Measurements from ENCODE around the gene SHISA2.

The SHISA2 gene

GRCh38 chr13:26060357-26060756 lies 8.5 kb upstream of the SHISA2 start:
- TF ChIP-seq YY1 (IDR thresholded peaks at IDR 0.05; ENCODE audit: low read depth) (no peak), RAD21 (IDR thresholded peaks at IDR 0.05; ENCODE audit: low read depth) (no peak), TCF12 (IDR thresholded peaks at IDR 0.05; ENCODE audit: low read depth) (no peak), CEBPB (IDR thresholded peaks at IDR 0.05) (no peak), MAX (IDR thresholded peaks at IDR 0.05) (no peak), CREB1 (IDR thresholded peaks at IDR 0.05; ENCODE audit: low read depth) (no peak), EGR1 (IDR thresholded peaks at IDR 0.05) (no peak), REST (IDR thresholded peaks at IDR 0.05; ENCODE audit: low read depth) (no peak), TEAD4 (IDR thresholded peaks at IDR 0.05) (no peak), FOXM1 (IDR thresholded peaks at IDR 0.05; ENCODE audit: borderline replicate concordance, low read depth) (no peak), TAF1 (IDR thresholded peaks at IDR 0.05; ENCODE audit: low read depth) (no peak), NFIC (IDR thresholded peaks at IDR 0.05) (no peak)

- TF ChIP-seq TAF1 (IDR thresholded peaks at IDR 0.05; ENCODE audit: low read depth) (no peak), CEBPB (IDR thresholded peaks at IDR 0.05) (no peak), NFIC (IDR thresholded peaks at IDR 0.05) (no peak), USF1 (IDR thresholded peaks at IDR 0.05) (no peak), TEAD4 (IDR thresholded peaks at IDR 0.05) (no peak), CREB1 (IDR thresholded peaks at IDR 0.05; ENCODE audit: low read depth) (no peak), MAX (IDR thresholded peaks at IDR 0.05) (no peak)
Observed at GRCh38 chr13:26058704-26059103, 6.9 kb upstream of the SHISA2 start.

DNA sequence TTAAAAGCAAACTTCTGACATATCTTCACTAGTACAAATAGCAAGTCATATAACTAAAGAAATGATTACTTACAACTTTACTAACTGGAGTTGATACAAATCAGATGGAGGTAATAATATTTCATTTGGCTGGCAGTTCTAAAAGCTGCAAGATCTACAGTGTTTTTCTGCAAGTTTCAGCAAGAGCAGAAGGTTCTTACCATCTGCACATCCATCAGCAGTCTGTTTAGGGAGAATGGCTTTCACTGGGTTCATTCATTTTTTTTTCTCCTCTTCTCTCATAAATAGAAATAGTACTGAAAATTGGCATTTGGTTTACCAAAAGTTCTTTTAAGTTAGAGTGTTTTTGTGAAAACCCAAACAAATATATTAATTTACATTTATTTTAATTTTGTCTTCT lies 3.1 kb upstream of the SHISA2 start:
- no peak for TF ChIP-seq CEBPB (IDR thresholded peaks at IDR 0.05)
- TF ChIP-seq ZBTB7A (IDR thresholded peaks at IDR 0.05; ENCODE audit: low read depth) = no peak
- TF ChIP-seq CREB1 (IDR thresholded peaks at IDR 0.05; ENCODE audit: low read depth) = no peak
- TF ChIP-seq TAF1 (IDR thresholded peaks at IDR 0.05; ENCODE audit: low read depth) = no peak
- TF ChIP-seq FOXM1 (IDR thresholded peaks at IDR 0.05; ENCODE audit: borderline replicate concordance, low read depth) = no peak
- no peak for TF ChIP-seq TCF12 (IDR thresholded peaks at IDR 0.05; ENCODE audit: low read depth)
- no peak for TF ChIP-seq MAX (IDR thresholded peaks at IDR 0.05)
- TF ChIP-seq TEAD4 (IDR thresholded peaks at IDR 0.05) = no peak
- no peak for TF ChIP-seq EGR1 (IDR thresholded peaks at IDR 0.05)
- TF ChIP-seq USF1 (IDR thresholded peaks at IDR 0.05) = no peak
- no peak for TF ChIP-seq EP300 (IDR thresholded peaks at IDR 0.05; ENCODE audit: borderline replicate concordance)
- no peak for TF ChIP-seq NFIC (IDR thresholded peaks at IDR 0.05)
- TF ChIP-seq REST (IDR thresholded peaks at IDR 0.05; ENCODE audit: low read depth) = no peak
- TF ChIP-seq YY1 (IDR thresholded peaks at IDR 0.05; ENCODE audit: low read depth) = no peak
- no peak for TF ChIP-seq RAD21 (IDR thresholded peaks at IDR 0.05; ENCODE audit: low read depth)

DNA sequence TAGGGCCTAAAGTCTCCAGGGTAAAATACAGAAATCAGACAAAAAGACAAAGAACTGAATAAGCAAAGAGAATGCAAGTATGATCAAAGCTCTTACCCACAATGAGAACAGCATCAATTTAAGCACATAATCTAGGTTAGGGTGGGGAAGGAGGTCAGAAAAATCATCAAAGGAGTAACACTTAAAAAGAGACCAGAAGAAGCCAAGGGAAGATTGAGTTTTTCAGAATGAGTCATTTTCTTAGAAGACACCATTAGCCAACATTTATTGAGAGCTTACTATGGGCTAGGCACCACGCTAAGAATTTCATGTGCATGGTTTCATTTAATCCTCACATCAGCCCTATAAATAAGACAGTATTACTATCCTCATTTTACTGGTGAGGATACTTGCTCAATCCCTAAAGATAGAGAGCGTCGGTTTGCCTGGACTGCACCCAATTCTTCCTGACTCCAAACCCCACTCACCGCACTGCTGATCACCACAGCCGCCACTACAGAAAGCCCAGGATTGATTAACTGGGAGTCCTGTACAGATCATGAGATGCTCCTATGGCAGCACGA lies 1.7 kb upstream of the SHISA2 start:
- TF ChIP-seq FOXM1 (IDR thresholded peaks at IDR 0.05; ENCODE audit: borderline replicate concordance, low read depth) (no peak), EGR1 (IDR thresholded peaks at IDR 0.05) (no peak), CREB1 (IDR thresholded peaks at IDR 0.05; ENCODE audit: low read depth) (no peak), MAX (IDR thresholded peaks at IDR 0.05) (no peak), REST (IDR thresholded peaks at IDR 0.05; ENCODE audit: low read depth) (no peak)
